GM21576 (cell line): ENCODE results near the gene FLT1.

Experiments used
- ATAC-seq: cut with Tn5 transposase; IDR thresholded peaks from one replicate; pipeline ENCODE4 v1.9.1; 2021; ENCODE audit warnings: mild to moderate bottlenecking, moderate library complexity; ENCODE audit not compliant: unreplicated experiment

FLT1 gene

DNA sequence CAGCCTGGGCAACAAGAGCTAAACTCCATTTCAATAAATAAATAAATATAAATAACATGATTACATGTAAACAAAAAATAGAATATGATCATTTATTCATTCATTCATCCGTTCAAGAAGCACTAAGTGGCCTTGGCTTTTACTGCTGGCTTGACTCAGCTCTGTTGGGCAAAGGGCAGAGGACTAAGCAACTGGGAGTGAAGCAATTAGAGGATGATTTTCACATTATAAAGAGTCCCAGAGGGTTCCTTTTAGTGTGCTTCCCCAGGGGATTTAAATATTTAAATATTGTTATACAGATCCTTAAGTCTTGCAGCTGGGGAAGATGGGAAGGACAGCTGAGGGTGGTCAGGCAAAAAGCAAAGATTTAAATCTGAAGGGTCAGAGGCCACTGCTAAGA lies 34.9 kb upstream of the FLT1 start:
- no peak for ATAC-seq

DNA sequence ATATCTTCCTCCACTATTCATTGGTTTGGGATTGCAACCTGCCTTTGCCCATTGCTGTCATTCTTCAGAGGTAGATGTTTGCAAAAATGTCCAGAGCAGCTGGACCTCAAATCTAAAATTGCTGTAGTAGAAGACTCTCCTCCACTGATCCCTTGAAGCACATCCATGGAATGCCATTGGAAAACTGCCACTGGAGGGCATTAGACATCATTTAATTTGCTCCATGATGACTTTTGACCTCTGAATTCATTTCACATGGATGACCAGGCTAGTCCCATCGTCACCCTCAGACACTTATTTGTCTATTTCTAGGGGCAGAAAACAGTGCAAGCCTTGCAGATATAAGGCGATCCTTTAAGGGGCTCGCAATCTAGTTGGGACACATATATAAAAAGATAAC lies 33.9 kb upstream of the FLT1 start:
- no peak for ATAC-seq

DNA sequence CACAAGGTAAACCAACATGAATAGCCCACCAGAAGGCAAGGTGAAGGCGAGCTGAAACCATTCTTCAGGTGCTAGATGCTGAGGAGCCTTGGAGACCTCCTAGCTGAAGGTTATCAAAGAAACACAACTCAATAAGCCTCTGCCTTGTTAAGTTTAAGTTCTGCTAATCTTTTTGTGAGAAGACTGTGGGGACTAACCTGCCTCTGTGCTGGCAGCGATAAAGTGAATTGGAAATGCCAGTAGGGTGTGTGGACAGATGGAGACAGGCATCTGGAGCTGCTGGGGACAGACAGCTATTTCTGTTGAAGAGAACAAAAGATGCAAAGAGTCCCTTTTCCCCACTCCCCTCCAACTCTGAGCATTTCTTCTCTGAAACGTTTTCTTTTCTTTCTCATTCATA lies 33.5 kb upstream of the FLT1 start:
- no peak for ATAC-seq

DNA sequence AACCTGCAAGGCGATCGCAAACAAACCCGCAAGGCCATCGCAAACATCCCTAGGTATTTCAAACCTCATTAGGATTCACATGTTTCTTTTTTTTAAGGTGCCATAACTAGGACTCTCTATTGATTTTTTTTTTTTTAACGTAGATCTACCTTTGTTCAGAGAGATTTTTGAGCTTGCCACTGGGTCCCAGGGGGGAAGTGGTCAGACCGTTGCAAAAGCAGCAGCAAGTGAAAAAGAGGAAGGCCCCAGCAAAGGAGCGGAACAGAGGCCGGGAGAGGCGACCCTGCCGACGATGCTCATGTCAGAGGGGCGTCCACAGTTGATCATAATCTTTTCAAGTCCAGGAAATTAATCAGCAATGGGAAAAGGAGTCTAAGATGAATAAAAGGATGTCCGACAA lies 32.7 kb upstream of the FLT1 start:
- ATAC-seq: no peak

DNA sequence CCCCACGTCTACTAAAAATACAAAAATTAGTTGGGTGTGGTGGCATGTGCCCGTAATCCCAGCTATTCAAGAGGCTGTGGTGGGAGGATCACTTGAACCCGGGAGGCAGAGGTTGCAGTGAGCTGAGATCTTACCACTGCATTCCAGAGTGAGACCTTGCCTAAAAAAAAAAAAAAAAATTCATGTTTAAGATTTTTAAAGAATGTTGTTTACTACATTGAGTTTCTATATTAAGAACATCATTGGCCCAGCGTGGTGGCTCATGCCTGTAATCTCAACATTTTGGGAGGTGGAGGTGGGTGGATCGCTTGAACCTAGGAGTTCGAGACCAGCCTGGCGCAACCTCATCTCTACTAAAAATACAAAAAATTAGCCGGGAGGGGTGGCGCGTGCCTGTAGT lies 31.9 kb upstream of the FLT1 start:
- ATAC-seq: no peak

DNA sequence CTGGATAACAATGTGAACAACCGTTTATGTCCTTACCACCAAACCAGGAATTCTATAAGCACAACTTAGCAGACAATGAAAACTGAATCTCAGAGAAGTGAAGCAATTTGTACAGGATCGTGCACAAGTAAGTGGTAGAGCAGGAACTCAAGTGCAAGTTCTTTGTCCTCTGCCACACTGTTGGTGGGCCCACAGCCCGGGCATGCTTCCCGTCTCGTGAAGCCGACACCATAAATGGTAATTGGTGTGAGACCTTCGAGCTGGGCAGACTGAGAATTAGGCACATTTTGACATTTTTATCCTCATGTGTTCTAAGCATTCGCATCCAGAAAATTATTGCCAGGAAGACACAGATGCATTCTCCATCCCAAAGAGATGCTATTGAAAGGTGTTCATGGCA lies 27.9 kb upstream of the FLT1 start:
- ATAC-seq: no peak

DNA sequence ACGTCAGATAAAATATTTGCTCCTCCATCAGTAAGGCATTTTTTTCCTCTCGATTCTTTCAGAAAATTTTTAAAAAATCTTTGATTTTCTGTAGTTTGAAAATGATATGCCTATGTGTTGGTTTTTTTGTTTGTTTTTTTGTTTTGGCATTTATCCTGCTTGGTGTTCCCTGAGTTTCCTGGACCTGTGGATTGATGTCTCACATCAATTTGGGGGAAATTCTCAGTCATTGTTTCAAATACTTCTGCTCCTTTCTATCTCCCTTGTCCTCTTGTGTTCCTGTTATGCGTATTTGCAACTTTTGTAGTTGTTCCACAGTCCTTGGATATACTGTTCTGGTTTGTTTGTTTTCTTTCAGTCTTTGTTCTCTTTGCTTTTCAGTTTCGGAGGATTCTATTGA lies 18.8 kb upstream of the FLT1 start:
- no peak for ATAC-seq

DNA sequence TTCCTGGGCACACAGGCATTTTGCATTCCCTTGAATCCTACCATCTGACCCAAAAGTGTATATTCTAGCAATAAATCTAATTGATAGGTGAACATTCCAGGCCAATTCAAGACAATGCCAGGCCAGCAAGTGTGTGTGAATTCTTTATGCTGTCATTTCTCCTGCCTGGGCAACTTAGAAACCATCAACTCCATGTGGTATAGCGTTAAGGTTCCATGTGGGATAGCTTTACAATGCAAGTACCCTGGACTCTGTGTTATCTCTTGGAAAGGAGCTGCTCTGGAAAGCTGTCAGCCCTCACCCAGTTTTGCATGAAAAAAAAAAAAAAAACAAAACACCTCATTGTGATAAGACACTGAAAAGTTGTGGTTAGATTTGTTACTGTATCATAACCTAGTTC lies 15.6 kb upstream of the FLT1 start:
- no peak for ATAC-seq

DNA sequence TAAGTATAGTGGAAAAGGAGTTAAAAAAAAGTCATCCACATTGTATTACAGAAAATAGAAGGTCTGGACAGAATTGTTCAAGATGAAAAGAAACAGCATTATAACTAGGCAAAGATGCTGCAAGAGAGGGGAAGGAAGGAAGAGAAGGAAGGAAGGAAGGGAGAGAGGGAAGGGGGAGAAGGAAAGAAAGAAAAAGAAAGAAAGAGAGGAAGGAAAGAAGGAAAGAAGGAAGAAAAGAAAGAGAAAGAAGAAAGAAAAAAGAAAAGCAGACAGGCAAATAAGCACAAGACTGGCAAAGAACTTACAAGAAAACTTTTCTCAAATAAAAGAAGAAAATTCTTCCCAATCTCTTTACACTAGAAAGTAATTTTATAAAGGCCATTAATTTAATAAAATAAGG lies 15.1 kb upstream of the FLT1 start:
- no peak for ATAC-seq

DNA sequence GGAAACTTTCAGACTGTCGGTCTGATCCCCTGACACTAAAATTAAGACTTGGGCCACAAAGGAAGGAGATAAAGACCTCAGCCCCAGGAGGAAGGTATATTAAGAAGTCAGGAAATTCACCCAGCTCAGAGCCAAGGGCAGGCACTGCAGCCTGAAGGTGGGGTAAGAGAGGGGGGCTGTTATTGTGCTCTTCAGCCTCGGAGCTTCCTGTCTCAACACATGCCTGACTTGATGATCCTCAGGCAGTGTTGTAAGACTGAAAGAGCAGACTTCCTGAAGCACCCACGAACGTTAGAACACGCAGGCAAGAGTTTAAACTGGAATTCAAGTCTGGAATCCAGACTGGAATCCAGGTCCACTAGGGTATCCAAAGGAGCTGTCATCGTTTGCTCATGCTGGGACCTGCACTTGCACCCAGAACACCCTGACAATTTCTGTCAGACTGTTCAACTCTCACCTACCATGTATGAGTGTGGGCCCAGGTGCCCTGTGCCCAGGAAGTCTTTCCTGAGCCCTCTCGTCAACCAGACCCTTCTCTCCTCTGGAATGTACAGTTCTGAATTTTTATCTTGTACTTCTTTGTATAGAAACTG lies 10.7 kb upstream of the FLT1 start:
- no peak for ATAC-seq

DNA sequence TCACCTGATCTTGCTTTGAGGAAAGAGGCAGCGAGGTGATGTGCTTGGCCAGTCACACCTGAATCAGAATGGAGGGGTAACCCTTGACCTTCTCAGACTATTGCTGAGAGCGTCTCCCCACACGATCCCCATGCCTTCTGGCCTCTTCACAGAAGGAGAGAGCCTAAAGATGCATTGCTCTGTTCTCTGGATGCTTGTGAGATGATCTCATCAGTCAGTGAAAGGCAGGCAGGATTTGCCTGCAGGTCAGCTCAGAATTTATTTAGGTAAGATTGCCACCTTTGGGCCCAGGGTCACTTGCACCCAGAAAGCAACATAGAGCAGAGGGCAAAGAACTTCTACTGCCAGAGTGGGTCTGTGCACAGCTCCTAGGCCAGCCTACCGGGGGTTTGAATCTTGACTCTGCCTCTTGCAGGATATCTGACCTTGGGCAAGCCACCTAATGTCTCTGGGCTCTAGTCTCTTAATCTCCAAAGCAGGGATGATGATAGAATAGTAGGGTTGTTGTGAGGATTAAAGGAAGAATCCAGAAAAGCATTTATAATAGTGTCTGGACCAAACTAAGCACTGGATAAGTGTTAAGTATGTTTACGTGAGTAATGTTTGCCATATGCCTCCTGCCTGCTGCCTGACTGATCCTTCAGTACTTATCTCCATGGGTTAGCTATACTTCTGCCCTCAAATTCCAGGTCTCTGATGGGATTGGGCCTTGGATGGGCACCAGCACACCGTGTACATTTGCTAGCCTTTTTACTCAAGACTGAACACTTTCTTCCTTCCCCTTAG lies 8.4 kb upstream of the FLT1 start:
- ATAC-seq: no peak

DNA sequence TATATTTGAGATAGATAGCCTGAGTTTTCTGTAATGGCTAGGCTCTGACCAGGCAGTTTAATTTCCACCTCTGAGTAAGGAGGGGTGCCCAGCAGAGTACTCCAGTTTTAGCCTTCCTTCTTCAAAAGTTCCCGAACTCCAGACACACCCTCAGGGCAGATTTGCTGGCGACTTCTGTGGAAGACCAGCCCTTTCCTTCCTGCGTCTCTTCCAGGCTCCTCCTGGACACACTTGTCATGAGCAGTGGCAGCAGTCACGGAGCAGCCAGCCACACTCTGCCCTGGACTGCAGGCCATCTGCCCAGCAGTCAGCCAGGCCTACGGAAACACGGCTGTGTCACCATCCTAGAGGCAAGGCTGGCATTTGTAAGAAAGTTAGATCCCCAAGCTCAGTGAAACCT lies 6.6 kb upstream of the FLT1 start:
- no peak for ATAC-seq

DNA sequence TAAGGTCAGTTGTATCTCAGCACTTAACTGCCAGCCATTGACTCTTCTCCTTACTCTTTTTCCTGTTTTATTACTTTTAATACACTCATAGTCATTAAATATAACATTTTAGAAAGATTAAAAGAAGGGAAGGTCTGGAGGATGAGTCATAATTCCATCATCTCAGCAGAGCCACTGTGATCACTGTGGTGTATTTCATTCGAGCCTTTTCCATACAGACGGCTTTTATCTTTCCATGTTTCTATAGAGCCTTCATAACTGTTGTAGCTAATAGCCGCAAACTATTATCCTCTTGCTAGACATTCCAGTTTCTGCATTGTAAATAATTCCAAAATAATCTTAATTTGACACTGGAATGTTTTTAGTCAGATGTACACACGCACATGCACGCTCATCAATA lies 4.7 kb upstream of the FLT1 start:
- ATAC-seq: no peak

DNA sequence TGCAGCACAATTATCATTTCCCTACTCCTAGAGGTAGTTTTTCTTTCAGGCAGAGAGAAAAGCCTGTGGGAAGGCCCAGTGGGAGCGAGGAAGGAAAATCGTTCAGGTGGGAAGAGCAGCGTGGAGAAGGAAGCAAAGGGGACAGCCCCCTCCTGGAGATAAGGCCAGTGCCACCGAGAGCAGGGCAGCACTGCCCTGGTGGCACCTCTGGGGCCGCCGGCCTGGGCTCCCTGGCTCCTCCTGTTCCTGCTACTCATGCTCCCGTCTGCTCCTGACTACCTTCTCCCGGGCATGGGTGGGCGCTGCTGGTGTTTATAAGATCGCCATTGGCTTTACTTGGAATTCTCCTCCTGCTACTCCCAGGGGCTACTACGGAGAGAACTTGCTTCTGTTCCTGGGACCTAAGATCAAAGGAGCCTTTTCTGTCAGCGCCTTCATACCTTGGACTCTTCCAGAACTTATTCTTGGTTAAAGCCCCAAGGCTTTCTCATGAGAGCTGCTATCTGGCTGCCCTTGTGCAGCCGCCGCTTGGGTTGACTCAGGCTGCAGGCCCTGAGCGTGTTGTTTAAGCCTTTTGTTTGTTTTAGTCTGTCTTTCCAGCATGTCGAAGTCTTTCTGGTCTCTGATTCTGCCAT lies 3.7 kb upstream of the FLT1 start:
- no peak for ATAC-seq

DNA sequence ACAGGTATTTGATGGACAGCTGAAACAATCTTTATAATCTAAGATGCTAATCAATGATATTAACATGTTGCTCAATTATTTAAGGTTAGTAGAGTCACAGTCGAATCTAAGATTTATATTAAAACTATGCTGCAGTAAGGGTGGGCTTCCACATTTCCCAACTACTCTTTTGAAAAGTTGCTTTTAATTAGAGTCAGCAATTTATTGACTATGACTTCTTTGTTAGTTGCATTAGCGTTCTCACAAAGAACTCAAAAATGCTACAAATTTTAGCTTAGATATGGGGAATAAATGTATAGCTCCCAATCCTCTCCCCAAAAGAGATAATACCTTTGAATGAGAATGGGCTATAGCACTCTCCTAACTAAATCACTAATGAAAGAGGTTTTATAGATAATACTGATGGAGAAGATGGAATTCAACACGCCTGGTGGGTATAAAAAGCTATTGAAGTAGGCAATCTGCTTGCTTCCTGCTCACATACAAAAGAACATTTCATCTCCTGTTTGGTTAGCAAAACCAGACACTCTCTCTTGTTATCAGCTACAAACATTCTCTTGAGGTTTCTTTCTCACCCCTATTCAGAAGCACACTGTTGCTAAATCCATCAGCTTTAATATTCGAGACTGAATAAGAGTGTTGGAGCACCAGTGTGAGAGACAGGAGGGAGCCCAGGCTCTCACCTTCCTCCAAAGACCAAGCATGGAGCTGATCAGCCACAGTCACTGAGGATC lies 2.4 kb upstream of the FLT1 start:
- ATAC-seq: no peak

DNA sequence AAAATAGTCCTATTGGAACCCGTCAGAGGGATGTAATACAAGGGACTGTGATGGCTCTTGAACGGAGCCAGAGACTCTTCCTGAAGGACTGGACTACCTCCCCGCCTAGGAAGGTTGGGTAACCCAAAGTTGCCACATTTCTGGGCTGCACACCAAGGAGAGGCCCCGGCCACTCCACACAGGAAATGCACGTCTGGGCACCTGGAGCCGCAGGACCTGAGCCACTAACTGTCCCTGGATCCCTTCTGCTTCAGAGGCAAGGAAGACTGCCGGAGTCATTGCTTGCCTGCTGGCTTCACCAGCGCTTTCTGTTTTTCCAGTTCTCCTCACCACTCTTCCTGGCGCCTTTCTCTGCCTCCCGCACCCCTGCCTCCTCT lies 1.2 kb upstream of the FLT1 start:
- no peak for ATAC-seq

DNA sequence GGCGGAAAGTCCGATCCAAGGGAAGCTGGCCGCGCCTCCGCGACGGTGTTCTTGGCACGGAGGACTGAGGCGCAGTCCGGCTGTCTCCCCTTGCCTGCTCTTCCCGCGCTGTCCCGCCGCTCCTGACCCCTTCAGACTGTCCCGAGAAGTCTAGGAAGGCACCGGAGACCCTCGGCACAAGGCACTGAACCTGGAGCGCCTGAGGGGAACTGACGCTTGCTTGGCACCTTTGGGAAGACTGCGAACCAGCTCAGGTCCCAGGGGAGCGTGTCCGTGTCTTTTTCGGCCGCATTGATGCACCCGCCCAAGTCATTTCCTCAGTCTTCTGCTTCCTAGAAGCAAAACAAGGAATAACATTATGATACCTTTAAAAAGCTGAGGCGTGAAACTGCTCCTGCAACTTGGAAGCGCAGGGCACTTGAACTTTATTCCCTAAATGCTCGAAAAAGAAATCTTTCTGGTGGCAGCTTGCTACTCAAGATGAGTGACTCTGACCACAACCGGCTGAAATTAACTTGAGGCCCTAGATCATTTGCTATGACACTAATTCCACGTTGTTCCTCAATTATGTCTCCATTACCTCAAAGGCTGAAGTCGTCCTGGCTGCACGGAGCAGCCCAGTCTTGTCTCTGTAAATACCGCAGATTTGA lies 735 bp upstream of the FLT1 start:
- no peak for ATAC-seq

DNA sequence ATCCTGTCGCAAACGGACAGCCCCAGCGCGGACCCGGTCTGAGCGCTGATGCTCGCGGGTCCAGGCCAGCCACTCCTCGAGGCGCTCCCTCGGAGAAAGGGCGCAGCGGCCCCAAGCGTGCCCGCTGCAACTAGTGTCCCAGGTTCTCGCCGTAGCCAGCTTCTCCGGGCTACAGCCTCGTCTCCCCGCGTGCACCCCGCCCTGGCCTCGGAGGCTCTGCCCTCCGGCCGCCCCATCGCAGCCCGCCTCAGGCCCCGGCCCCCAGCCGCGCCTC lies 487 bp downstream of the FLT1 start:
- ATAC-seq: no peak

DNA sequence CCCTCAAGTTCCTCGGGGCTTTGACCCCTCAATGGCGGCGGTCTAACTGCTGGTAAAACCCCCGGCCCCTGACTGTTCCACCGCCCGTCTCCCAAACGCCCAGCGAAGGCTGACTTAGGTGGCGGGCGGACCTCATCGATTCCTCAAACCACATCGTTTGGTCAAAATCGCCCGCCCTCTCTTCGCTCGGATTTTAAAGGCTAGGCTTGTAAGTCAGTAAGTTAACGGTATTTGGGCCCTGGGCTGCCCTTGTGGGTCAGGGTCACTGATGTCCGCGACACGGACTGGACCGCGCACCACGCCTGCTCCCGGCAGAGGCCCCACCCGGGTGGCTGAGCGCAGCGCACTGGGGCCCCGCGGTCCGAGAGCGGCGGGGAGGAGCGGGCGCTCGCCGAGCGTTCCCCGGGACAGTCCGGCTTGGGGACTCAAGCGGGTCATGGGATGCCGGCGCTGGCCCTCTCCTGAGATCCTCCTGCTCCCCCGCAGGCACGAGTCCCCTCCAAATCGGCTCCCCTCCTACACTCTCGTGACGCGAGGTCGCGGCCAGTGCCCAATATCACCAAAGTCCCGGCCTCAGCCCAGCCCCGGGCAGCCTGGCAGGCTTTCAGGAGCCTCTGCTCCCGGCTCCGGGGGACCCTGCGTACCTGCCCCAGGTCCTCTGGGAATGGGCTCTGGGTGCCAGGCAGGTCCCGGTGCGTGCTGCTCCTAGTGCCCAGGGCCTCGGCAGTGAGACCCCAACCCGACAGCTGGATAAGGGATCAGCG lies 1.0 kb downstream of the FLT1 start:
- ATAC-seq: no peak

DNA sequence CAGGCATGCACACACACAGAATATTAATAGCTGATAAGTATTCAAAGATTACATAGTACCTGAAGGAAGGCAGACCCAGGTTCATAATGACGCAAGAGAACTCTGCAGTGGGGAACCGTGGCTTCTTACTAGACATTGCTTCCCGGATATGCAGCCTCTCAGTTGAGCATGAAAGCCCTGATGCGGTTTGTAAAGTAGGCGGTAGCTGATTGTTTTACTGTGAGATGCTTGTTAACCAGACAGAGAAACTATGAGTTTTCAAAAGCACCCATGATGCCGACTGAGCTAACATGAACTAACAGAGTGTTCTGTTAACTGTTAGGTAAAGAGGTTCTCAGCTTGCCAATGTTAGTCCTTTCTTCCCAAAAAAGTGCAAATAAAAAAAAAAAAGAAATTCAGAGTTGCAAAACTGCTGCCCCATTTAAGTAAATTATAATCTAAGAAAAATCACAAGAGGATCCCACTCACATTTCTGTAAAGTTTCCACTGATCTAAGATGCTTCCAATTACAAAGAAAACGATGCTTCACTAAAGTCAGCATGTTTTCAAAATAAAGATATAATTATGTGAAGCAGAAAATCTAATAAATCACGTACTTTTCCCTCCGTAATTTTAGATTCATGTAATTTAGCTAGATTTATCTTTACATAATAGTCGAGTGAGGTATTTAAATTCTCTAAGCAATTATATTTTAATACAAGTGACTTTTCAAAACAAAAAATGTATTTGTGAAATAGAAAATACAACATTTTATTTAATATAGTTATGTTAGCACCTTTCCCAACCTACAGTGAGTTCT lies 2.2 kb downstream of the FLT1 start:
- ATAC-seq: no peak
